Subcutaneous abdominal adipose tissue (tissue), 5 donors: ENCODE results near the gene MLST8.
"Not testable (repeated sequence)": the region's sequence is repeated elsewhere in the genome, so short reads cannot be mapped to it uniquely, and the experiment has no call there.

ENCODE experiments used
- H3K27ac ChIP-seq: one replicate; pipeline ENCODE4 v1.7.0; 2013; ENCODE audit warnings: low read depth, mild to moderate bottlenecking, inconsistent platforms, low read length, moderate library complexity
- H3K27me3 ChIP-seq, 5 donors: one replicate each; pipeline ENCODE4 v1.7.0; 2013; ENCODE audit warnings: low read length in 5 of 5, inconsistent platforms in 1 of 5; ENCODE audit not compliant: control insufficient read depth in 5 of 5, insufficient read depth in 4 of 5
- H3K36me3 ChIP-seq, 5 donors: one replicate each; pipeline ENCODE4 v1.7.0; 2013; ENCODE audit warnings: low read length in 5 of 5; ENCODE audit not compliant: control insufficient read depth in 5 of 5, insufficient read depth in 5 of 5
- H3K4me1 ChIP-seq, 5 donors: one replicate each; pipeline ENCODE4 v1.7.0; 2013; ENCODE audit warnings: low read length in 5 of 5, mild to moderate bottlenecking in 3 of 5, moderate library complexity in 1 of 5; ENCODE audit not compliant: control insufficient read depth in 5 of 5, insufficient read depth in 5 of 5
- H3K4me3 ChIP-seq, 5 donors: one replicate each; pipeline ENCODE4 v1.7.0; 2013; ENCODE audit warnings: low read length in 5 of 5, low read depth in 1 of 5
- H3K9ac ChIP-seq, 5 donors: one replicate each; pipeline ENCODE4 v1.7.0; 2013; ENCODE audit warnings: low read length in 5 of 5, mild to moderate bottlenecking in 4 of 5, moderate library complexity in 3 of 5
- H3K9me3 ChIP-seq, 5 donors: one replicate each; pipeline ENCODE4 v1.7.0; 2013; ENCODE audit warnings: low read length in 5 of 5; ENCODE audit not compliant: control insufficient read depth in 5 of 5
- donor health status: healthy.
- donor health status: healthy.
- donor health status: healthy.
- donor health status: healthy.
- donor health status: healthy.

Gene MLST8

DNA sequence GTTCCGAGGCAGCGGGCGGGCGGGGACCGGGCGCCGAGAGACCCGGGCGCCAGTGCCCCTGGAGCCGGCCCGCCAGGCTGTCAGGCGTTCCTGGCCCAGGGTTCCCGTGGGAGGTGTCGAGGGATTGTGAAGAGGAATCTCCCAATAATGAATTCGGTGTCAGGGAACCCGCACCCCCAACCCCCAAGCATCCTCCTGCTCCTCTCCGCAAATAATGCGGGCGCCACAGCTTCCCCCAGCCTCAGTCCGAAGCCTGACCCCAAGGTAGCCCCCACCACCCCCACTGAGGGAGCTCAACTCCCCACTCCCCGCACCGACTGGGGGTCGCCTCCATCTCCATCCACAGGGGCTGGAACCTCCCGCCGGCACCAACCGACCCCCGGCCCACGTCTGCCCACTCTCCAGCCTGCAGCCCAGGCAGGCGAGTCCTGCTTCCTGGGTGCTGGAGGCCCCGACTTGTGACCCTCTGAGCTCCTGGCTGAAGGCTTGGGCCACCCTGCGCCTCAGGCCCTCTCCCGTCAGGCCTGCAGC lies 8.2 kb upstream of the MLST8 start:
- Histone ChIP-seq H3K4me3 (no peak overlapping the region), H3K9me3 (no peaks in the 10 kb centered on the region), H3K4me1 (peaks cover 0 to 10% (median 6%) of the 10 kb centered on the region in 5 donors), H3K36me3 (no peaks in the 10 kb centered on the region), H3K27ac (no peak overlapping the region), H3K9ac (no peak overlapping the region), H3K27me3 (peaks cover 29 to 46% (median 38%) of the 10 kb centered on the region in 5 donors)

DNA sequence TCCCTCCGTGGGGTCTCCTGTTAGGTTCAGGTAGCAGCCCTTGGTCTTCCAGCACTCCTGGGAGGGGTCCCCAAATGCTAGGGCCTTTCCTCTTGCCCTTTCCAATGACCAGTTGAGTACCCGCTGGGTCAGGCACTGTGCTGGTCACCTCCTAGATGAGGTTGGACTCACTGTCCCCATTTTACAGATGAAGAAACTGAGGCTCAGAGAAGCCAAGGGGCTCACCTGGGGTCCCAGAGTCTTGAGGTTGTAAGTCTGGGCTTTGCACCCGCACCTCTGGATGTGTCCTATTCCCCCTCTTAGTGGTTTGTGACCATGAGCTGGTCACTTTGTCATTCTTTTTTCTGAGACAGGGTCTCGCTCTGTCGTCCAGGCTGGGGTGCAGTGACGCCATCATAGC lies 7.5 kb upstream of the MLST8 start:
- Histone ChIP-seq H3K27me3 (peaks cover 29 to 46% (median 35%) of the 10 kb centered on the region in 5 donors), H3K4me1 (peaks cover 0 to 10% (median 6%) of the 10 kb centered on the region in 5 donors), H3K27ac (no peak overlapping the region)

DNA sequence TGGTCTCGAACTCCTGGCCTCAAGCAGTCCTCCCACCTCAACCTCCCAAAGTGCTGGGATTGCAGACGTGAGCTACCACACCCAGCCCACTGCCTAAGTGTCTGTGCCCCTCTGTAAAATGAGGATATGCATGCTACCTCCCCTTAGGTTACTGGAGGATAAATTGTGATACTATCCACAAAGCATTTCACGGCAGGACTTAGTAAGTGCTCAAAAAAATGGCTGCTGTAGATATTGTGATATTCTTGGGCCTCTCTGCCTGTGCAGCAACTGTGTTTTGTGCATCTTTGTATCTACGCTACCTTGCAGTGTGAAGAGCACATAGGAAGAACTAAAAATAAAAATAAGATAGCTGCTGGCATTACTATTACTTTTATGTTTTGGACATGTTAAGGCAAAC lies 7.0 kb upstream of the MLST8 start:
- peaks cover 0 to 10% (median 6%) of the 10 kb centered on the region in 5 donors for H3K4me1 ChIP-seq
- no peaks in the 10 kb centered on the region for H3K36me3 ChIP-seq
- H3K27ac ChIP-seq: no peak overlapping the region
- no peak overlapping the region for H3K4me3 ChIP-seq
- no peak overlapping the region for H3K9ac ChIP-seq
- no peaks in the 10 kb centered on the region for H3K9me3 ChIP-seq
- peaks cover 29 to 46% (median 35%) of the 10 kb centered on the region in 5 donors for H3K27me3 ChIP-seq

More for the DNA sequence above, 7.5 kb upstream of the MLST8 start:
- Histone ChIP-seq H3K9ac (no peak overlapping the region), H3K9me3 (no peaks in the 10 kb centered on the region), H3K4me3 (no peak overlapping the region), H3K36me3 (no peaks in the 10 kb centered on the region)

DNA sequence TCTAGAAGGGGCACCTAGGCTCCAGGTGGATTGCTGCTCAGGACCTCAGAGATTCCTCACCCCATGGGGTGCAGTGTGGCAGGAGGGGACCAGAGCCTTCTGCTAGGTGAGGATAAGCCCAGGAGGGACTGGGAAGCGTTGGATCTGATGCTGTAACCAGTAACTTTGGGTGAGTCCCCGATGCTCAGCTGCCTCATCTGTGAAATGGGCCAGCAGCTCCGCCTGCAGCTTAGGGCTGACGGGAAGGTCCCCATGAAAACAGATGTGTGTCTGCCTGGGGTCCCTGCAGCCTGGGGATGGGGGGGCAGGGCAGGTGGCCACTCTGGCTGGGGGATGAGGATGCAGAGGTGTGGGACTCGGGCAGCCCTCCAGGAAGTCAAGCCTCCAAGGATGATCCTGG lies 6.2 kb upstream of the MLST8 start:
- H3K27ac ChIP-seq: no peak overlapping the region
- H3K9ac ChIP-seq: no peak overlapping the region
- H3K4me1 ChIP-seq: peaks cover 0 to 10% (median 6%) of the 10 kb centered on the region in 5 donors
- peaks cover 25 to 39% (median 29%) of the 10 kb centered on the region in 5 donors for H3K27me3 ChIP-seq
- no peak overlapping the region for H3K4me3 ChIP-seq
- H3K36me3 ChIP-seq: no peaks in the 10 kb centered on the region
- H3K9me3 ChIP-seq: no peaks in the 10 kb centered on the region

DNA sequence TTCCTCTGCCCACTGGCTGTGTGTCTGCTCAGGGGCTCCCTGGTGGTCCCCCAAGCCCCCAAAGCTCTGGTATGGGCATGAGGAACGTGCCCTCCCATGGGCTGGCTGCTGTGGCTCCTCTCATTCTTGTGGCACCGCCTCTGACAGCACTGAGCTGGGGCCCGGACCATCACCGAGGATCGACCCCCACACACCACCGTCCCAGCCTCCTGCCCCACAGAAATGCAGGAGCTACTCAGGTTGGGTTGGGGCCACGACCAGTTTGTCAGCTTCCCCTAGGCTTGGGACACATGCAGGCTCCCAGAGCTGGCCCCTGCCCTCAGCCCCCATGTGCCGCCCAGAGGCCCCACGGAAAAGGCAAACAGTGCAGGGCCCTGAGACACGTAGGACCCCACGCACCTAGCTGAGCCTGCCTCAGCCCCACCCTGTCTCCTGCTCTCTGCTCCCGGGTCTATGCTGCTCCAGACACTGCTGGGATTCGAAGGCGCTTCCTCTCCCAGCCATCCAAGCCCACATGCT lies 5.6 kb upstream of the MLST8 start:
- Histone ChIP-seq H3K27ac (no peak overlapping the region), H3K27me3 (peaks cover 22 to 33% (median 23%) of the 10 kb centered on the region in 5 donors), H3K4me1 (peaks cover under 1 to 13% (median 8%) of the 10 kb centered on the region in 5 donors), H3K9me3 (no peaks in the 10 kb centered on the region), H3K4me3 (no peak overlapping the region), H3K9ac (no peak overlapping the region), H3K36me3 (no peaks in the 10 kb centered on the region)

DNA sequence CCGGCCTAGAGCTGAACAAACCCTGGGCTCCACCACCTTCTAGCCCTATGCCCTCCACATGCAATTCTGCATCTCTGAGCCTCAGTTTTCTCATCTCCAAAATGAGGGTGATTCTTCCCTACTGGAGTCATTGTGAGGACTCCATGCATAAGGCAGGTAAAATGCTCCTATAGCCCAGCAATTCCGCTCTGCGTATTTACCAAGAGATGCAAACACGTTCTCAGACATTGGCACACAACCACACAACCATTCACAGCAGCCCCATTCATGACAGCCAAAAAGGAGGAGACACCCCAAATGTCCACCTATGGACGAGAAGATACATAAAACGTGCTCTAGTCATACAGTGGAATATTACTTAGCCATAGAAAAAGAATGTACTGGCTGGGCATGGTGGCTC lies 4.9 kb upstream of the MLST8 start:
- Histone ChIP-seq H3K4me3 (no peak overlapping the region), H3K36me3 (no peaks in the 10 kb centered on the region), H3K9ac (no peak overlapping the region), H3K27me3 (peaks cover 16 to 27% (median 17%) of the 10 kb centered on the region in 5 donors), H3K27ac (no peak overlapping the region), H3K4me1 (peaks cover 2 to 16% (median 10%) of the 10 kb centered on the region in 5 donors), H3K9me3 (no peaks in the 10 kb centered on the region)

DNA sequence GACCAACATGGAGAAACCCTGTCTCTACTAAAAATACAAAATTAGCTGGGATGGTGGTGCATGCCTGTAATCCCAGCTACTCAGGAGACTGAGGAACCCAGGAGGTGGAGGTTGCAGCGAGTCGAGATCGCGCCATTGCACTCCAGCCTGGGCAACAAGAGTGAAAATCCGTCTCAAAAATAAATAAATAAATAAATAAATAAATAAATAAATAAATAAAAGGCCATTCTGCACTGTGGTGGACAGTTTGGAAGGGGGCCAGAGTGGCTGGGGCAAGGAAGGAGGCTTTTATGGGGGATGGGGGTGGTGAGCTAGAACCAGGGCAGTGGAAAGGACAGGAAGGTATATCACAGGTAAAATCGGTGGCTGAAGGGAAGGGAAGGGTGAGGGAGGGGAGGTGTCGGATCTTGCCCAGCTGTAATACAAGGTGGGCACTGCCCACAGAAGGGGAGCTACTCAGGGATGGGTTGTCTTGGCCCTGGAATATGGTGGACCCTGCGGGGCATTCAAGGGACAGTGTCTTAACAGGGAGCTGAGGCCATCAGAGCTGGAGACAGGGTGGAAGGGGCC lies 2.0 kb upstream of the MLST8 start:
- not testable (repeated sequence) for H3K27me3 ChIP-seq, H3K9ac ChIP-seq, H3K4me3 ChIP-seq, H3K9me3 ChIP-seq, H3K27ac ChIP-seq
- H3K4me1 ChIP-seq: peaks cover 6 to 22% (median 21%) of the 10 kb centered on the region in 5 donors
- H3K36me3 ChIP-seq: peaks cover 0 to 16% (median 12%) of the 10 kb centered on the region in 5 donors

DNA sequence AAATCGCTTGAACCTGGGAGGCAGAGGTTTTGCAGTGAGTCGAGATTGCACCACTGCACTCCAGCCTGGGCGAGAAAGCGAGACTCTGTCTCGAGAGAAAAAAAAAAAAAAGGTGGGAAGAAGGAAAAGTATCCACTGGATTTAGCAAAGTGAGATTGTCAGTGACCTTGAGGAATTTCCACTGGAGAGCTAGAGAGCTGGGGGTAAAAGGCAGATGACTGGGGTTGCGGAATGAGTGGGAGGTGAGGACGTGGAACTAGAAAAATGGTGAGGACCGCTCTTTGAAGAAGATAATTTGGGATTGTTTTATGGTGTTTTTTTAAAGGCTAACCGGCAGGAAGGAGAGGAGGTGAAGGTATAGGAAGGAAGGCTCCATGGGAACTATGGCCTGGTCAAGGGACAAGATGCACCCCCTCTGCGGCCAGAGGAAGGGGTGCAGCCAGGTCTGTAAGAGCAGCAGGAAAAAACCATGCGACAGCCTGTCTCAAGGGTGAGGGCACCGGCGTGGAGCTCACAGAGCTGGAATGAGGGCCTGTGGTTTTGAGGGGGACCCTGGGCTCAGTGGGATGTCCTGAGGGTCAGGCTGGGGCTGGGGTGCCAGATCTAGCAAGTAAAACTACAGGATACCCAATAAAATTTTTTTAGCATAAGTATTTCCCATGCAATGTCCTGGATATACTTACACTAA lies 694 bp upstream of the MLST8 start:
- no peaks in the 10 kb centered on the region for H3K9me3 ChIP-seq
- H3K27me3 ChIP-seq: no peaks in the 10 kb centered on the region
- H3K36me3 ChIP-seq: peaks cover 0 to 30% (median 24%) of the 10 kb centered on the region in 5 donors
- peaks cover 6 to 22% (median 21%) of the 10 kb centered on the region in 5 donors for H3K4me1 ChIP-seq
- peak overlapping the region in 4 of 5 donors; percentile 59 to 95 (median 94) for H3K9ac ChIP-seq
- peak overlapping the region; percentile 84 for H3K27ac ChIP-seq
- peak overlapping the region; percentile 48 to 98 (median 91) for H3K4me3 ChIP-seq

DNA sequence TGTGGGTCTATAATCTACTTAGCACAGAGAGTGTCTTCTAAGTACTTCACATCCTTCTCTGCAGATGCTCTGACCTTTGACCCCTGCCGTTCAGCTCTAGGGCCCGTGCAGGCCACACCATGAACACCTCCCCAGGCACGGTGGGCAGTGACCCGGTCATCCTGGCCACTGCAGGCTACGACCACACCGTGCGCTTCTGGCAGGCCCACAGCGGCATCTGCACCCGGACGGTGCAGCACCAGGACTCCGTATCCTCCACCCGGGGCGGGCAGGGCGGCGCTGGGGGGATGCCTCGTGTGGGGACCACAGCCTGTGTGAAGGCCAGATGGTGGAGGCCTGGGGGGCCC lies 686 bp downstream of the MLST8 start:
- Histone ChIP-seq H3K4me3 (peak overlapping the region; percentile 66 to 98 (median 91)), H3K4me1 (peaks cover 6 to 22% (median 21%) of the 10 kb centered on the region in 5 donors), H3K27me3 (no peaks in the 10 kb centered on the region), H3K9ac (peak overlapping the region in 4 of 5 donors; percentile 56 to 95 (median 94)), H3K9me3 (no peaks in the 10 kb centered on the region), H3K36me3 (peaks cover 0 to 40% (median 31%) of the 10 kb centered on the region in 5 donors), H3K27ac (peak overlapping the region; percentile 84)

DNA sequence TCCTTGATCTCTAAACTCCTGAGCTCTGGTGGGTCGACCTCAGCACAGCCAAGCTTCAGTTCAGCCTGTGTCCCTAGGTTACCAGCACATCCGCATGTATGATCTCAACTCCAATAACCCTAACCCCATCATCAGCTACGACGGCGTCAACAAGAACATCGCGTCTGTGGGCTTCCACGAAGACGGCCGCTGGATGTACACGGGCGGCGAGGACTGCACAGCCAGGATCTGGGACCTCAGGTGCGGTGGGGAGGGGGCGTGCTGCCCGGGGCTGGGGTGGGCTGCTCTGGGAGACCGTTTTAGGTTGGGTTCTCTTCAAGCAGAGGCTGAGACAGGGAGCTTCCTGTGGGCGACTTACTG lies 1.1 kb downstream of the MLST8 start:
- H3K36me3 ChIP-seq: peaks cover 0 to 40% (median 31%) of the 10 kb centered on the region in 5 donors
- no peaks in the 10 kb centered on the region for H3K9me3 ChIP-seq
- peak overlapping the region; percentile 57 to 98 (median 91) for H3K4me3 ChIP-seq
- H3K9ac ChIP-seq: peak overlapping the region in 3 of 5 donors; percentile 56 to 95 (median 93)
- no peak overlapping the region for H3K27ac ChIP-seq
- H3K4me1 ChIP-seq: peaks cover 6 to 22% (median 21%) of the 10 kb centered on the region in 5 donors
- no peaks in the 10 kb centered on the region for H3K27me3 ChIP-seq
